HepG2 (cell line): ENCODE data around the gene ZFP90. TPM values are rescaled to one million over a fixed set of nuclear protein-coding genes. Genes with fewer than 3 reads are reported as not detected.

Experiments
- ELF4 ChIP-seq: sonication (generic); formaldehyde crosslinking; IDR thresholded peaks from 2 replicates; pipeline ENCODE4 v1.5.0; 2020; ENCODE audit warnings: missing genetic modification reagents, mild to moderate bottlenecking, moderate library complexity, borderline replicate concordance
- IKZF4 ChIP-seq: sonication (generic); formaldehyde crosslinking; IDR thresholded peaks from 2 replicates; pipeline ENCODE4 v1.5.1; 2020; ENCODE audit warnings: borderline replicate concordance, mild to moderate bottlenecking, low read depth, missing genetic modification reagents; ENCODE audit errors: not compliant biosample characterization
- JUNB ChIP-seq: sonication (generic); formaldehyde crosslinking; IDR thresholded peaks from 2 replicates; pipeline ENCODE4 v1.8.0; 2022; ENCODE audit warnings: missing genetic modification reagents, mild to moderate bottlenecking, borderline replicate concordance
- MBD4 ChIP-seq: IDR thresholded peaks from 2 replicates; pipeline ENCODE4 v1.6.1; 2012; ENCODE audit warnings: low read length, inconsistent platforms, borderline replicate concordance
- MIXL1 ChIP-seq: IDR thresholded peaks from 2 replicates; pipeline ENCODE4 v1.6.1; 2016
- NCOR1 ChIP-seq: fragments of 200-600 bp; sonication (generic); IDR thresholded peaks from 2 replicates; pipeline ENCODE4 v1.7.0; 2017; ENCODE audit warnings: antibody characterized with exemption, low read length, borderline replicate concordance
- TFDP2 ChIP-seq: sonication (generic); formaldehyde crosslinking; IDR thresholded peaks from 2 replicates; pipeline ENCODE4 v1.4.0; 2020; ENCODE audit warnings: missing genetic modification reagents
- ZBTB4 ChIP-seq: sonication (generic); formaldehyde crosslinking; IDR thresholded peaks from 2 replicates; pipeline ENCODE4 v1.4.0; 2020; ENCODE audit warnings: missing genetic modification reagents, mild to moderate bottlenecking, borderline replicate concordance
- ZBTB8A ChIP-seq: sonication (generic); formaldehyde crosslinking; IDR thresholded peaks from 2 replicates; pipeline ENCODE4 v1.4.0; 2020; ENCODE audit warnings: mild to moderate bottlenecking, low read depth, missing genetic modification reagents, borderline replicate concordance
- ZNF280D ChIP-seq: sonication (generic); formaldehyde crosslinking; IDR thresholded peaks from 2 replicates; pipeline ENCODE4 v1.5.1; 2020; ENCODE audit warnings: mild to moderate bottlenecking, missing genetic modification reagents
- ZNF282 ChIP-seq: fragments of 450-650 bp; IDR thresholded peaks from 2 replicates; pipeline ENCODE4 v1.6.1; 2018; ENCODE audit not compliant: partially characterized antibody
- ZNF333 ChIP-seq: sonication (generic); formaldehyde crosslinking; IDR thresholded peaks from 2 replicates; pipeline ENCODE4 v1.4.0; 2020; ENCODE audit warnings: mild to moderate bottlenecking, missing genetic modification reagents, borderline replicate concordance
- ZNF513 ChIP-seq: sonication (generic); formaldehyde crosslinking; conservative IDR thresholded peaks from 2 replicates; pipeline ENCODE4 v1.5.0; 2020; ENCODE audit warnings: missing genetic modification reagents
- ZNF597 ChIP-seq: sonication (generic); formaldehyde crosslinking; IDR thresholded peaks from 2 replicates; pipeline ENCODE4 v1.5.0; 2020; ENCODE audit warnings: missing genetic modification reagents
- ZNF607 ChIP-seq: sonication (generic); formaldehyde crosslinking; IDR thresholded peaks from 2 replicates; pipeline ENCODE4 v1.5.1; 2020; ENCODE audit warnings: missing genetic modification reagents, mild to moderate bottlenecking, borderline replicate concordance
- ZNF639 ChIP-seq: conservative IDR thresholded peaks from 2 replicates; pipeline ENCODE4 v1.6.1; 2018; ENCODE audit warnings: missing genetic modification reagents
- ZNF776 ChIP-seq: sonication (generic); formaldehyde crosslinking; IDR thresholded peaks from 2 replicates; pipeline ENCODE4 v1.4.0; 2020; ENCODE audit warnings: mild to moderate bottlenecking, missing genetic modification reagents
- polyA plus RNA-seq, 8 experiments: library from polyadenylated mRNA; depleted of rRNA in 3 of 8; stranded (reverse) in 7 of 8; unstranded in 1 of 8; fragments of >200 nt; fragmentation: Illumina TruSeq in 4 of 8; extraction: Trizol in 4 of 8; gene quantifications; 2 replicates each; pipeline versions ENCODE4 v1.2.1 to v1.2.3, GENCODE V29; 2011 to 2016; ENCODE audit warnings: low read depth in 4 of 8, missing spikeins in 1 of 8, mixed read lengths in 1 of 8; ENCODE audit not compliant: insufficient read depth in 1 of 8
- total RNA-seq, 5 experiments: library from RNA; depleted of rRNA; stranded (reverse); fragments of >200 nt; fragmentation: Illumina TruSeq; extraction: Trizol; gene quantifications; 2 replicates each; pipeline ENCODE4 v1.2.3, GENCODE V29; 2016; ENCODE audit warnings: low read depth in 1 of 5

Gene ZFP90
- total and polyA plus RNA-seq, 2 of the 13 experiments (the other 11 are each of a cell fraction or from before 2014, with no cell fraction given), result 17.6 to 18.9 TPM

- TF ChIP-seq ZBTB4 (CRISPR knock-in tag) (0 out of 2 replicates have a peak, but pooled peaks have one; percentile 46), ELF4 (CRISPR knock-in tag) (no peak), ZNF776 (CRISPR knock-in tag) (no peak), MIXL1 (CRISPR knock-in tag) (peak; percentile 49; the same call in 1 of the 2 replicates), TFDP2 (CRISPR knock-in tag) (peak; percentile 74), ZBTB8A (CRISPR knock-in tag) (no peak), ZNF639 (CRISPR knock-in tag) (no peak), ZNF607 (no peak), ZNF282 (no peak), ZNF597 (CRISPR knock-in tag) (no peak), NCOR1 (peak; percentile 44; the same call in 1 of the 2 replicates), ZNF280D (no peak), JUNB (CRISPR knock-in tag) (no peak), ZNF513 (CRISPR knock-in tag) (no peak), ZNF333 (no peak), MBD4 (no peak), IKZF4 (peak; percentile 58)
Measured at GRCh38 chr16:68520649-68521086, 18.4 kb upstream of the ZFP90 start (continued).
